Measurements from ENCODE around the gene HIPK1. TPM values are rescaled to one million over a fixed set of nuclear protein-coding genes. Genes with fewer than 3 reads are reported as not detected.
"Not testable (repeated sequence)": the region's sequence is repeated elsewhere in the genome, so short reads cannot be mapped to it uniquely, and the experiment has no call there.

HIPK1 gene
- polyA plus RNA-seq, 3 donors = 38.5 to 44.1 (median 42.7) TPM

DNA sequence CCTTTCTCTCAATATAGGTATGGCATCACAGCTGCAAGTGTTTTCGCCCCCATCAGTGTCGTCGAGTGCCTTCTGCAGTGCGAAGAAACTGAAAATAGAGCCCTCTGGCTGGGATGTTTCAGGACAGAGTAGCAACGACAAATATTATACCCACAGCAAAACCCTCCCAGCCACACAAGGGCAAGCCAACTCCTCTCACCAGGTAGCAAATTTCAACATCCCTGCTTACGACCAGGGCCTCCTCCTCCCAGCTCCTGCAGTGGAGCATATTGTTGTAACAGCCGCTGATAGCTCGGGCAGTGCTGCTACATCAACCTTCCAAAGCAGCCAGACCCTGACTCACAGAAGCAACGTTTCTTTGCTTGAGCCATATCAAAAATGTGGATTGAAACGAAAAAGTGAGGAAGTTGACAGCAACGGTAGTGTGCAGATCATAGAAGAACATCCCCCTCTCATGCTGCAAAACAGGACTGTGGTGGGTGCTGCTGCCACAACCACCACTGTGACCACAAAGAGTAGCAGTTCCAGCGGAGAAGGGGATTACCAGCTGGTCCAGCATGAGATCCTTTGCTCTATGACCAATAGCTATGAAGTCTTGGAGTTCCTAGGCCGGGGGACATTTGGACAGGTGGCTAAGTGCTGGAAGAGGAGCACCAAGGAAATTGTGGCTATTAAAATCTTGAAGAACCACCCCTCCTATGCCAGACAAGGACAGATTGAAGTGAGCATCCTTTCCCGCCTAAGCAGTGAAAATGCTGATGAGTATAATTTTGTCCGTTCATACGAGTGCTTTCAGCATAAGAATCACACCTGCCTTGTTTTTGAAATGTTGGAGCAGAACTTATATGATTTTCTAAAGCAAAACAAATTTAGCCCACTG lies 11.5 kb downstream of the HIPK1 start:
- DNase-seq = no peak

DNA sequence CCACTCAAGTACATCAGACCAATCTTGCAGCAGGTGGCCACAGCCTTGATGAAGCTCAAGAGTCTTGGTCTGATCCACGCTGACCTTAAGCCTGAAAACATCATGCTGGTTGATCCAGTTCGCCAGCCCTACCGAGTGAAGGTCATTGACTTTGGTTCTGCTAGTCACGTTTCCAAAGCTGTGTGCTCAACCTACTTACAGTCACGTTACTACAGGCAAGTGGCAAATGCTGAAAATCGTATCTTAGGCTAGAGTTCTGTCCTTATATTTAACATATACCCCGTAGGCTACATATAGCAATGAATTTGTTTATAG lies 12.1 kb downstream of the HIPK1 start:
- DNase-seq = no peak

DNA sequence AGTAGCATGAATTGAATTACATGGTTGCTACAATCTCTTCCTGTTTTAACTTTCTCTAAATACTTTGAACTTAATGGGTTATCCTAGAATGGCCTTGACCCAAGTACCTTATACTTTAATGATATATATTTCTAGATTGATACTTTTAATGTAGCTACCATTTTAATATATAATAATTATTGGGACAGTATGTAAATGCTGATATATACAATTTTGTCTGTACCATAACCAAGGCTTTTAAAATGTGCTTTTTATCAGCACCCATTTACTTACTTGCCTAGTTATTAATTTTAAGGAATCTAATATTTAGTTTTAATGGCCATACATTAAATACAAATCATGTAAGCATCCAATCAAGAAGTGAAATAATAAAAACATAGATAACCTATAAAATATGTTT lies 13.4 kb downstream of the HIPK1 start:
- no peak for DNase-seq

DNA sequence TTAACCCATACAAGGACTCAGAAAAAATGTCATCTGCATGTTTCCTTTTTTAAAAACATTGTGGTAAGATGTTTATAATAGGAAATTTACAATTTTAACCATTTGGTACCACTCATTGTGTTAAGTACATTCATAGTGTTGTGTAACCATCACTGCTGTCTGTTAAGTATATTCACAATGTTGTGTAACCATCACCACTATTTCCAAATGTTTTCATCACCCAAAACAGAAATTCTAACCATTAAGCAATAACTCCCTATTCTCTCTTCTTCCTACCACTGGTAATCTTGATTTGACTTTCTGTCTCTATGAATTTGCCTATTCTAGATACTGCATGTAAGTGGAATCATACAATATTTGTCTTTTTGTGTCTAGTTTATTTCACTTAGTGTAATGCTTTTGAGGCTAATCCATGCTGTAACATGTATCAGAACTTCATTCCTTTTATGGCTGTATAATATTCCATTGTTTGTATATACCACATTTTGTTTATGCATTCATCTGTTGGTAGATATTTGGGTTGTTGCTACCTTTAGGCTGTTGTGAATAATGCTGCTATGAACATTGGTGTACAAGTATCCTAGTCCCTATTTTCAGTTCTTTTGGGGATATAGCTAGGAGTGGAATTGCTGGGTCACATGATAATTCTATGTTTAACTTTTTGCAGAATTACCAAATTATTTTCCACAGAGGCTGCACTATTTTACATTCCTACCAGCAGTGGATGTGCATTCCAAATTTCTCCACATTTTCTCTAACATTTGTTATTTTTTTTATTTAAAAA lies 14.1 kb downstream of the HIPK1 start:
- DNase-seq = no peak

DNA sequence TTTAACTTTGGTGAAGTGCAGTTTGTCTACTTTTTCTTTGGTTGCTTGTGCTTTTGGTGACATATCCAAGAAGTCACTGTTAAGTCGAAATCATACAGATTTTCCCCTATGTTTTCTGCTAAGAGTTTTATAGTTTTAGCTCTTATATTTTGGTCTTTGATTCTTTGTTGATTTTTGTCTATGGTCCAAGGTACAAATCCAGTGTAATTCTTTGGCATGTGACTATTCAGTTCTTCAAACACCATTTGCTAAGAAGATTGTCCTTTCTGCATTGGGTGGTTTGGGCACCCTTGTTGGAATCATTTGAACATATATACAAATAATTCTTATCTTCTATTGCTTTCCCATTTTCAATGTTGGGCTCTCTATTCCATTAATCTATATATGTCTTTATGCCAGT lies 16.2 kb downstream of the HIPK1 start:
- no peak for DNase-seq

DNA sequence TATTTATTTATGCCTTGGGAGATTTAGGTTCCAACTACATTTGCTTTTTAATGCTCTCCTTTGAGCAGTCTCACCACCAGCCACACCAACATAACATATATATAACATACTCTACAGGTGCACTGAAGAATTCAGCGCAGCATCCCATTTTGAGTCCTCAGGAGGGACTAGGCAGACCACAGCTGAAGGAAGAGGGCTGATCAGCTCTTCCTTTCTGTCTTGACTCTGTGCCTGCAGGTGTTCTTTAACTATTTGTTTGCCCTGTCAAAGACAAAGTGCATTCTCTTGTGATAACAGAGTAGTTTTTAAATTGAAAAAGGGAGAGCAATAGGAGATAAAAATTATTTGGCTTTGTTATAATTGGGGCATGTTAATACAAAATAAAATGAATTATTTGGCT lies 17.0 kb downstream of the HIPK1 start:
- no peak for DNase-seq

DNA sequence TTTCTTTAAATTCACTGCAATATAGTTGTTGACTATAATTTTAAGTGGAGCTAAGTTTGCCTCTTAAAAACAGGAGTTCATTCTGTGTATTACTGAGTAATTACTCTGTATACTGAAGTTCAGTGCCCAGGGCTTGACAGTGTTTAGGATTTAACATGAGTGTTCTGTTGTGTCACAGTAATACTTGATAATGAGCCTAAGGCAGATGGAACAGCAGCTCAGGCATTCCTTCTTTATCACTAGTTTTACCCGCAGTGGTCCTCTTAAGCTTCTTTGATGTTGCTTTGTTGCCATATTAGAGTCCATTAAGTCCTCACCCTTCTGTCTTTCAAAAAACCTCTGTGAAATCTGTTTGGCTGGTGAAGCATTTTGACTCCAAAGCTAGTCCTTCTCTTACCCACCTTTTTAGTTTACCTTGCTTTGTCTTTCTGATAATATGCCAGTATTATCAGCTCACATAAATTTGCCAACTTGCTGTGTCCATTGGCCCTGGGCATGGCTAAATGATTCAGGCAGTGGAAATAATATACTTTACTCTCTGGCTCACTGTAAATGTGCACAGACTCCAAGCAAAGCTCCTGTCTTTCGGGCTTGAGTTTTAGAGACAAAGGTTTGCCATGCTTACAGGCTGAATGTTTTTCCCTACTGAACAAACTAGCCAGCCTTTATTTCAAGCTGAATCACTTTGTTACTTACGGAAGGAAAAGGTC lies 17.7 kb downstream of the HIPK1 start:
- DNase-seq = no peak

DNA sequence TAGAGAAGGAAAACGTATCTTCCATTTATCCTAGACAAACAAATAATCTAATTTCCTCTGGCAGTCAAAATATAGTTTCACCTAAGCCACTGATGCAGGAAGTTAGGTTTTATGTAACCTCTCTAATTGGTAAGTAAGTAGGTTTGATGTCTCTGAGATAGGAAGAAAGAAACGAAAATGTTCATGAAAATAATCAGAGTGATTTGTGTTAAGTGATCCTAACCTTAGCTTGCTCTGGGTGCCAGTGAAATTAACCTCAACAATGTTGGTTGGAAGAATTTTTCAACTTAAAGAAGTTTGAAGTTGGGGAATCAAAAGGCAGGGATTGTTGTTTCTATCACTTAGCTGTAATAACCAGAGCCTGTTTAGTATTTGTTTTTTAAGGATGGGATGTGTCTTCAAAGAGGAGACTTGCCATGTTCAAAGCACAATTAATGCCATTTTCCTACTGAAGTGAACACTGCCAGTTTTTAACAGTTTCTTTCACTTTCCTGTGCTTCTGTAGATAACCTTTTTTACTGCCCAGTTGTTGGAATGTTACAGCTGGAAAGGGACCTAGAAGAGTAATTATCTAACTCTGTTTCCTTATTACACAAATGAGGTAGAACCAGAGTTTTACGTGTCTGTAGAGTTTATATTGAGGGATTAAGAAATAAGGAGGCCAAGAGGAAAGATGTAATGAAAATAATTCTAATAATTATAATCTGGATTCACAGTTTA lies 18.4 kb downstream of the HIPK1 start:
- DNase-seq = no peak

DNA sequence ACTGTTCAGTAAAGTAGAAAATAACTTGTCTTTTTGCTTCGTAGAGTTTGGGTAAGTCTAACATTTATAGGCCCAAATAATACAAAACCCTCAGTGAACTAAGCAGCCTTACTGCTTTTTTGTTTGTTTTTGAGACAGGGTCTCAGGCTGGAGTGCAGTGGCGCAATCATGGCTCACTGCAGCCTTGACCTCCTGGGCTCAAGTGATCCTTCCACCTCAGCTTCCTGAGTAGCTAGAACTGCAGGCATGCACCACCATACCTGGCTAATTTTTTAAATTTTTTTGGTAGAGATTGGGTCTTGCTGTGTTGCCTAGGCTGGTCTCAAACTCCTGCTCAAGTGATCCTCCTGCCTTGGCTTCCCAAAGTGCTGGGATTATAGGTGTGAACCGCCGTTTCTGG lies 19.0 kb downstream of the HIPK1 start:
- not testable (repeated sequence) for DNase-seq

DNA sequence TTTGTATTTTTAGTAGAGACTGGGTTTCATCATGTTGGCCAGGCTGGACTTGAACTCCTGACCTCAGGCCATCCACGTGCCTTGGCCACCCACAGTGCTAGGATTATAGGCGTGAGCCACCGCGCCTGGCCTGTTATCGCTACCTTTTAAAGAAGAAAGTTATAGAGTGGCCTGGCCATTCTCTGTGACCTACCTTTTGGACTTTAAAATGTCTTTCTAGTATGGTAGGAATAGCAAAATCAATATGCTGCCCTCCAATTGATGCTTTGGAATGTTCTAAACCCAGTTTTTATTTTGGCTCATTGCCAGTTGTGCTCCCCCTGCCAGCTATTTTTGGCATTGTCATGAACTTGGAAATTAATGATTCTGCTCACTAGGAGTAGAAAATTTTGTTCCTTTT lies 19.9 kb downstream of the HIPK1 start:
- no peak for DNase-seq

DNA sequence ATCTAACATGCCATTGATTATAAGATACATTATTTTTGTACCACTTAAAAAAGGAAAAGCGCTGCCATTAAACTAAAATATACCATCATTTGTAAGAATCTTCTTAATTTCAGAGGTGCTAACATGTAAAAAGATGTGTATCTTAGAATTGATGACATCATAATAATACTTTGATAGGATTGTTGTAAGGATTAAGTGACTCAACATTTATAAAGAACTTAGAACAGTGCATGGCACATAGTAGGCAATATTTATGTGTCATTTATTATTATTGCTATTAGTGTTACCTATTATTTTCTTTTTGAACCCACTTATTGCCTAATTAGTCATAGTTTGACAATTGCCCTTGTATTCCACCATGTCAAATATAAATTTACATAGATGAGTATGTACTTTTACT lies 21.8 kb downstream of the HIPK1 start:
- DNase-seq = no peak

DNA sequence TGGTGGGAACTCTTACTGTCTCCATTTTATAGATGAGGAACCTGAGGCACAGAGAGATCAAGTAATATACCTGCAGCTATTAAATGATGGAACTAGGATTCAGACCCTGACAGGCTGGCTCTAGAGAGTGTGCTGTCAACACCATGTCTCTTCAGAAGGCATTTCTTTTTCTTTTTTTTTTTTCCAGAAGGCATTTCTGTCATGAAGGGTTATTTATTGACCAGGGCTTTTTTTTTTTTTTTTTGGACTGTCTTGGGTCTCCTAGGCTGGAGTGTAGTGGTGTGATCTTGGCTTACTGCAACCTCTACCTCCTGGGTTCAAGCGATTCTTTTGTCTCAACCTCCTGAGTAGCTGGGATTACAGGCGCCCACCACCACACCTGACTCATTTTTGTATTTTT lies 22.6 kb downstream of the HIPK1 start:
- DNase-seq = no peak

DNA sequence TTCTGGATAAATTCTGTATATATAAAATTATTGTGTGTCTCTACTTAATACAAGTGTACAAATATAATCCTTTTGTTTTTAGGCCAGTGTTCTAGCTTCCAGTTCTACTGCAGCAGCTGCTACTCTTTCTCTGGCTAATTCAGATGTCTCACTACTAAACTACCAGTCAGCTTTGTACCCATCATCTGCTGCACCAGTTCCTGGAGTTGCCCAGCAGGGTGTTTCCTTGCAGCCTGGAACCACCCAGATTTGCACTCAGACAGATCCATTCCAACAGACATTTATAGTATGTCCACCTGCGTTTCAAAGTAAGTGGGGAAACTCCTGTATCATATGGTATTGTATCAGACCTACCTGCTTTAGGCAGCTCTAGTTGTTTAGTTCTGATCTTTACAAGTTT lies 28.9 kb downstream of the HIPK1 start:
- no peak for DNase-seq

DNA sequence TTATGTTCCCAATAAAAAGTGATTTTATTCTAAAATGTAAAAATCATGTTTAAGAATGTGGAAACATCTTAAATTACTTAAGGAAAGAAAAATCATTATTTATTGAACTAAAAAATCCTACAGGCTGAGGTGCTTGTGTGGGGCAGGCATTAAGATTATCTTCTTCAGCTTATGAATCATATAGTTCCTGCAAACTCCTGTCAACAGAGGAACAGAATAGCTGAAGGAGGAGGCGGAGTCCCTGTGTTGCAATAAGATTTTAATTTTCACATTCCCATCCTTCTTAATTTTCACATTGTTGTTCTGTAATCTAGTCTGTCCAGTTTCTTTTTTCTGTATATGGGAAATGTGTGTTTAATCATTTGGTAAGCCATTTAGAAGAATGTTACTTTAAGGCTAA lies 29.6 kb downstream of the HIPK1 start:
- DNase-seq = no peak

DNA sequence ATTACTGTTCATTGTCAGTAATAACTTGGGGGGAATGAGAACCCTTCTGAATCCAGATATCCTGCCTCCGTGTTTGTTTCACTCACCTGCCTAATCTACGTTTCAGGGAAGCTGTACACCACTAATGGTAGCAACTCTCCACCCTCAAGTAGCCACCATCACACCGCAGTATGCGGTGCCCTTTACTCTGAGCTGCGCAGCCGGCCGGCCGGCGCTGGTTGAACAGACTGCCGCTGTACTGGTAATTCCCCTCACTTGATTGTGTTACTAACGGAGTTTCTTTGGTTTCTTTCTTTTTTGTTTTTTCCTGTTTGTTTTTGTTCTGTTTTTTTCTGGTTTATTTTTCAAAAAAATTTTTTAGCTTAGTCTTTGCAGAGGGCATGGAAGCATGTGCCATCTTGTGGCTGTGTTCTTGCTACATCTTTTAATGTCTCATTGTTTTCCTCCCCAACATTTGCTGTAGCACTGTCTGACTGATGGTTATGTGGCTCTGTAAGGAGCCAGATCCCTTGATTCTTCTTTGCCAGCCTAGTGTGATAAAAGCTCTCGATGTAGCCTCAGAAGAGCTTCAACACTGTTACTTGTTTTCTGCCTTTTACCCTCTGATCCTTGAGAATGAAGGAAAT lies 34.3 kb downstream of the HIPK1 start:
- no peak for DNase-seq

DNA sequence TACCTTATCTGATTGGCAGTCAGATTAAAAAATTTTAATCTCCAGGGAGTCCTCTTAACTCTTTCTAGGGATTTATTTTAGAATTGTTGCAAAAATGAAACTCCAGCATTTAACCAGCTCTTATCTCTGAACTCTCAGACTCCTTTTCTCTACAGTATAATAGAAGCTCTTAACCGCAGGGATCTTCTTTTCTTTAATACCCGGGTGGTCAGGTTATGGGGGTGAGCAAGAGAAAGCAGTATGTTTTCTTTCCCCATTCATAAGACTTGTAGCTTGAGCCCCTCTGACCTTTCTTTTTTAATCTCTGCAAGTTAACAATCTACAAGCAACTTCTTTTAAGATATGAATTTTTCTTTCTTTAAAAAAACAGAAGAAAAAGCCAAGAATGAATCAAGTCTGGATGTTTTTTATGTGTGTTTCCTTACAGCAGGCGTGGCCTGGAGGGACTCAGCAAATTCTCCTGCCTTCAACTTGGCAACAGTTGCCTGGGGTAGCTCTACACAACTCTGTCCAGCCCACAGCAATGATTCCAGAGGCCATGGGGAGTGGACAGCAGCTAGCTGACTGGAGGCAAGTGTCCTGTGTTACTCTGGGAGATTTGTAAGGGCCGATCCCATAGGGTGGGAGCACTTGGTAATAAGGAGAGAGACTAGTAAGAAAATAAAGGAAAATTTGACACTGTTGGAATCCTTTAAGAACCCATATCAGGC lies 36.7 kb downstream of the HIPK1 start:
- DNase-seq = no peak

DNA sequence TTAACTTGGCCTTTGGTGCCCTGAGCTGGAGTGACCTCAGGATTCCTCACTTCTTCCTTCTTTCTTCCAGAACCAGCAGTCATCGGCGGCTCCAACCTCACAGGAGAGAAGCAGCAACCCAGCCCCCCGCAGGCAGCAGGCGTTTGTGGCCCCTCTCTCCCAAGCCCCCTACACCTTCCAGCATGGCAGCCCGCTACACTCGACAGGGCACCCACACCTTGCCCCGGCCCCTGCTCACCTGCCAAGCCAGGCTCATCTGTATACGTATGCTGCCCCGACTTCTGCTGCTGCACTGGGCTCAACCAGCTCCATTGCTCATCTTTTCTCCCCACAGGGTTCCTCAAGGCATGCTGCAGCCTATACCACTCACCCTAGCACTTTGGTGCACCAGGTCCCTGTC lies 43.8 kb downstream of the HIPK1 start:
- no peak for DNase-seq

DNA sequence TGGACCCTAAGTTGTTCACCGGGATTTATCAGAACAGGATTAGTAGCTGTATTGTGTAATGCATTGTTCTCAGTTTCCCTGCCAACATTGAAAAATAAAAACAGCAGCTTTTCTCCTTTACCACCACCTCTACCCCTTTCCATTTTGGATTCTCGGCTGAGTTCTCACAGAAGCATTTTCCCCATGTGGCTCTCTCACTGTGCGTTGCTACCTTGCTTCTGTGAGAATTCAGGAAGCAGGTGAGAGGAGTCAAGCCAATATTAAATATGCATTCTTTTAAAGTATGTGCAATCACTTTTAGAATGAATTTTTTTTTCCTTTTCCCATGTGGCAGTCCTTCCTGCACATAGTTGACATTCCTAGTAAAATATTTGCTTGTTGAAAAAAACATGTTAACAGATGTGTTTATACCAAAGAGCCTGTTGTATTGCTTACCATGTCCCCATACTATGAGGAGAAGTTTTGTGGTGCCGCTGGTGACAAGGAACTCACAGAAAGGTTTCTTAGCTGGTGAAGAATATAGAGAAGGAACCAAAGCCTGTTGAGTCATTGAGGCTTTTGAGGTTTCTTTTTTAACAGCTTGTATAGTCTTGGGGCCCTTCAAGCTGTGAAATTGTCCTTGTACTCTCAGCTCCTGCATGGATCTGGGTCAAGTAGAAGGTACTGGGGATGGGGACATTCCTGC lies 46.2 kb downstream of the HIPK1 start:
- no peak for DNase-seq

DNA sequence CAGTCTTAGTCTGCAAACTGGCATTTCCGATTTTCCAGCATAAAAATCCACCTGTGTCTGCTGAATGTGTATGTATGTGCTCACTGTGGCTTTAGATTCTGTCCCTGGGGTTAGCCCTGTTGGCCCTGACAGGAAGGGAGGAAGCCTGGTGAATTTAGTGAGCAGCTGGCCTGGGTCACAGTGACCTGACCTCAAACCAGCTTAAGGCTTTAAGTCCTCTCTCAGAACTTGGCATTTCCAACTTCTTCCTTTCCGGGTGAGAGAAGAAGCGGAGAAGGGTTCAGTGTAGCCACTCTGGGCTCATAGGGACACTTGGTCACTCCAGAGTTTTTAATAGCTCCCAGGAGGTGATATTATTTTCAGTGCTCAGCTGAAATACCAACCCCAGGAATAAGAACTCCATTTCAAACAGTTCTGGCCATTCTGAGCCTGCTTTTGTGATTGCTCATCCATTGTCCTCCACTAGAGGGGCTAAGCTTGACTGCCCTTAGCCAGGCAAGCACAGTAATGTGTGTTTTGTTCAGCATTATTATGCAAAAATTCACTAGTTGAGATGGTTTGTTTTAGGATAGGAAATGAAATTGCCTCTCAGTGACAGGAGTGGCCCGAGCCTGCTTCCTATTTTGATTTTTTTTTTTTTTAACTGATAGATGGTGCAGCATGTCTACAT lies 47.6 kb downstream of the HIPK1 start:
- DNase-seq = no peak

DNA sequence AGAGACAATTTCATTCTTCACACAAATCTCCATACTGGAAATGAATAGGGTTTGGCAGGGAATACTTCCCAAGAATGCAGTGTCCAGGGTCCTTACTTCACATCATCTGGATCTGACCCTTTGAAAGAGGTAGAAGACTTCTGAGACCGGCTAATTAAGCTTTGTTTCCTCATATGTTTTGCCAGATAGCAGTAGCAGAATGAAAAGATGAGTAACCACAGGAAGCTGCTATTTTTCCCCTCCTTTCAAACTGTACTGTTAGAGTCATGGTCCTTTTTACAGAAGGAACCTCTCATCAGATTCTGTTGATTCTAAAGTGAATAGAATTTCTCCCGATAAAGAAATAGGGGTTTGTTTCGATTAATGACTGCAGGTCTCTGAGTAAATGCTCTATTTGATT lies 48.8 kb downstream of the HIPK1 start:
- DNase-seq = no peak

Data from renal pelvis (tissue), 4 donors.